Activated naive CD4-positive, alpha-beta T cell treated with anti-CD3 and anti-CD28 coated beads, Interleukin-2, amount 10 ng/mL, durations not matched to agents 7 days and 5 days (primary cell): ENCODE measurements around the gene RGS4.

Experiments
- CTCF ChIA-PET: fragments of 350-600 bp; sonication (Branson Sonifier 250); formaldehyde crosslinking; loops from one replicate; lab custom pipeline; 2021; ENCODE audit warnings: antibody characterized with exemption; lab: Charles Lee
- DNase-seq: peaks from one replicate; pipeline ENCODE4 v3.0.0-alpha.2; 2020
- H3K27ac Mint-ChIP-seq: one replicate; pipeline ENCODE4 v1.8.0; 2021; ENCODE audit warnings: mild to moderate bottlenecking, moderate library complexity, mixed read lengths
- H3K27me3 Mint-ChIP-seq: one replicate; pipeline ENCODE4 v1.8.0; 2021; ENCODE audit warnings: mild to moderate bottlenecking, mixed read lengths
- H3K36me3 Mint-ChIP-seq: one replicate; pipeline ENCODE4 v1.8.0; 2021; ENCODE audit warnings: mixed read lengths
- H3K4me1 Mint-ChIP-seq: one replicate; pipeline ENCODE4 v1.8.0; 2021; ENCODE audit warnings: mixed read lengths
- H3K4me3 Mint-ChIP-seq: one replicate; pipeline ENCODE4 v1.8.0; 2021; ENCODE audit warnings: mild to moderate bottlenecking, moderate library complexity, mixed read lengths
- H3K9me3 Mint-ChIP-seq: one replicate; pipeline ENCODE4 v1.8.0; 2021; ENCODE audit warnings: mixed read lengths

RGS4 gene

DNA sequence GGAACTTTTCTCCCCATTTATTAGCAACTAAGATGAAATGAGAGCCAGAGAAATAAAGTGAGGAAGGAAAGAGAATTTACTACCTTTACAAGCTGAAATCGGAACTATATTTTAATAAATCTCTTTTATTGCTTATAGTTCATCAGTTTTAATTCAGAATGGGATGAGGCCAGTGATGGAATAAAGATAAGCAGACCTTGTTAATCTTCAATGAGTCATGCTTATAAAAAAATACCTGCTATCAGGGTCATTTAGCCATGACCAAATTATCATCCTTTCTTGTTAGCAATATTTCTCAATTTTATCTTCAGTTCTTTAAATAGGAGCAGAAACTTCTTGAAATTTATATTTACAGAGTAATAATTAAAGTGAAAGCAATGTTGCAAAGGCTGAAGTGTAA lies 26.1 kb downstream of the RGS4 start:
- Mint-ChIP-seq H3K36me3 (no peaks in the 10 kb centered on the region), H3K27me3 (peaks cover 4% of the 10 kb centered on the region), H3K9me3 (no peaks in the 10 kb centered on the region), H3K4me3 (no peak overlapping the region), H3K27ac (no peak overlapping the region), H3K4me1 (no peaks in the 10 kb centered on the region)
- CTCF ChIA-PET = no interaction called here
- no peak for DNase-seq

DNA sequence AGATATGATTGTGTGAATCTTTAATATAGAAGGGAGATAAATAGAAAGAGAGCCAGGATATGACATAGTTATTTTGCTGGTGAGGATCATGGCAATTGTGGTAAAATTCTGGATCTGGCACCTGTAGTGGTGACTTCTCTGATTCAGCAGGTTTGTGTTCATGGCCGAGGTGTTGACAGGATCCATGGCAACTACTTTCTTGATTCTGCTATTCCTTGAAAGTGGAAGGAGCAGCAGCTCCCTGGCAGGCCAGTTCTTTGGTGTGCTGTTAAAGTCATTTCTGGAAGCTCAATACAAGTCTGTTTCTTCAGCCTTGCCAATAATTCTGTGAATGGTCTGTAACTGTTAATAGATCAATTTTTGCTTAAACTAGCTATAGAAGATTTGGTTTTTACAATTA lies 33.4 kb downstream of the RGS4 start:
- CTCF ChIA-PET = no interaction called here
- Mint-ChIP-seq H3K4me1 (no peaks in the 10 kb centered on the region), H3K36me3 (no peaks in the 10 kb centered on the region)

DNA sequence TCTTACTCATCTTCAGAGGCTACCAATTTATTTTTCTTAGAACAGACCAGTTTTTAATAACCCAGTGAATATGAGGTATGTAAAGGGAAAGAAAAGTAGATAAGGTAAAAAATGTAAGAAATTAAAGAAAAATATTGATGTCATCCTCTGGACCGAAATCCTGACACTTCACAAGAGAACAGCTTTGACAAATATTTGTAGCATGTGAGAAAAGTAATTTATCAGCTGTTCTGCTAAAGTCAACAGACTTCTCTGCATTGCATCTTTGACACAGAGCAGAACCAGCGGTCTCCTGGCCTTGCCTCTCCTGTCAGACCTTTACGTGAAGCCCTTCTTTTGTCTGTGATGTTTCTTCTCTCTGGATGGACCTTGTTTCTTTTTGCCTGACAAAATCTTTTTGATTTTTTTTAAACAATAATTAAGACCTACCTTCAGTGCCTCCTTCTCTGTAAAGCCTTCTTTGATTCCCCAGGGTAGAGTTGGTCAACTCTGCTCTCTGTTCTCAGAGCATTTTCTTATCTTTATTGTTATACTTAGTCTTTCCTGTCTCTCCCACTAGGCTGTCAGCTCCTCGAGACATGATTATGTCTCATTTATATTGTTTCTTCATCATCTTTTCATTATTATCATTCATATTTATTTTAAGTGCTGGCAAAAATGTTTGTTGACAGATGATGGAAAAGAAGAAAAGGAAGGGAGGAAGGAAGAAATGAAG lies 35.4 kb downstream of the RGS4 start:
- Mint-ChIP-seq H3K27me3 (no peaks in the 10 kb centered on the region), H3K27ac (no peak overlapping the region), H3K4me3 (no peak overlapping the region), H3K36me3 (no peaks in the 10 kb centered on the region), H3K9me3 (no peaks in the 10 kb centered on the region), H3K4me1 (no peaks in the 10 kb centered on the region)
- DNase-seq = no peak
- CTCF ChIA-PET = no interaction called here

More for the DNA sequence above, 33.4 kb downstream of the RGS4 start:
- H3K4me3 Mint-ChIP-seq = no peak overlapping the region
- H3K27ac Mint-ChIP-seq = no peak overlapping the region
- no peaks in the 10 kb centered on the region for H3K27me3 Mint-ChIP-seq
- no peak for DNase-seq
- H3K9me3 Mint-ChIP-seq = no peaks in the 10 kb centered on the region

DNA sequence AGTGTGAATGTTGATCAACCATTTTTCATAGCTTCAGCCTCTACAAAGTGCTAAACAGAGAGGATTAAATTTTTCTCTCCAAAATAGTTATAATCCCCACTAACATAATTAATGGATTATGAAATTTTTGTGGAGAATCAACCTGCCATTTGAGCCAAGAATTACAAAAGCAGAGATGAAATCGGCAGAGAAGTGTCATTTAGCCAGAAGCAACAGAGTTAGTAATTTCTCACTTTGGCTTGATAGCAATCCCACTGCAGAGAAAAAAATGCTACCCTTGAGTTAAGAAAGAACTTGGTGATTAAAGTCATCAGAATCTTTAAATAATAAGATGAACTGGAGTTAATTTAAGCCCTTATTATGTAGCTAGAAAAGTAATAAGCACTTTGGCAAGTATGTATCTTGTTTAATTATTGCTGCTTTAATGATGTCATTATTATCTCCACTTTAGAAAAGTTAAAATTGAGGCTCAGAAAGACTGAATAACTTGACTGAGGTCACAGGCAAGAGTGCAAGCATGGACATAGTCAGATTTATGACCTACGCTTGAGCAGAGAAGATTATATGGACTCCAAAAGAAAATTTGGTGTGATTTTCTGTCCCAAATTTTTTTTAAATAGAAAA lies 37.3 kb downstream of the RGS4 start:
- no peak for DNase-seq
- H3K27me3 Mint-ChIP-seq = no peaks in the 10 kb centered on the region
- no peaks in the 10 kb centered on the region for H3K36me3 Mint-ChIP-seq
- CTCF ChIA-PET = no interaction called here
- H3K9me3 Mint-ChIP-seq = no peaks in the 10 kb centered on the region
- H3K4me3 Mint-ChIP-seq = no peak overlapping the region
- no peak overlapping the region for H3K27ac Mint-ChIP-seq
- no peaks in the 10 kb centered on the region for H3K4me1 Mint-ChIP-seq

DNA sequence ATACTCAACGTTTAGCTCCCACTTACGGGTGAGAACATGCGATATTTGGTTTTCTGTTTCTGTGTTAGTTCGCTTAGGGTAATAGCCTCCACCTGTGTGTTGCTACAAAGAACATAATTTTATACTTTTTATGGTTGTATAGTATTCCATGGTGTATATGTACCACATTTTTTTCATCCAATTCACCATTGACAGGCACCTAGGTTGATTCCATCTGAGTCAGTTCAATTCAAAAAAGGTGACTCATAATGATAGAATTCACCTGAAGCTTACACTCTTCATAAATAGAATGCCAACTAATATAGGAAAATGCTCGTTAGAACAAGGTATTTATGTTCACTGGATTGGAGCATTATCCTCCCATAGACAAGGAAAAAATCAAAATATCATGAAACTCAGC lies 38.5 kb downstream of the RGS4 start:
- Mint-ChIP-seq H3K4me3 (no peak overlapping the region), H3K27ac (no peak overlapping the region), H3K36me3 (no peaks in the 10 kb centered on the region), H3K27me3 (no peaks in the 10 kb centered on the region), H3K9me3 (no peaks in the 10 kb centered on the region), H3K4me1 (no peaks in the 10 kb centered on the region)
- no peak for DNase-seq
- CTCF ChIA-PET = no interaction called here

DNA sequence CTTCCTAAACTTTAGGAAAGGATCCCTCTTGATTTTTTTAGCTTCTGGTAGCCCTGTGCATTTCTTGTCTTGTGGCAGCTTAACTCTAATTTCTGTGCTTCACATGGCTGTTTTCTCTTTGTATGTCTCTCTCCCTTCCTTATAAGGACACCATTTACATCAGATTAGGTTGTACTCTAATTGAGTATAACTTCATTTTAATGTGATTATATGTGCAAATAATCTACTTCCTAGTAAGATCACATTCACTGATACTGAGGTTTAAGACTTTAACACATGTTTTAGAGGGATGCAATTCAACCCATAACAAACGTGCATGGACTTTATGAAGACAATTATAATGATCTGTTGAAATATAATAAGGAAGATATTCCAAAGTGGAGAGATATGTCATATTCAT lies 46.7 kb downstream of the RGS4 start:
- no peak overlapping the region for H3K27ac Mint-ChIP-seq
- H3K4me1 Mint-ChIP-seq = no peaks in the 10 kb centered on the region
- no peaks in the 10 kb centered on the region for H3K27me3 Mint-ChIP-seq
- DNase-seq = no peak
- H3K36me3 Mint-ChIP-seq = no peaks in the 10 kb centered on the region
- CTCF ChIA-PET = interaction anchor here (1.1 kb wide), 1 partner anchor 59 kb away, joined by 3 read pairs; no protein-coding TSS in a partner anchor
- no peaks in the 10 kb centered on the region for H3K9me3 Mint-ChIP-seq
- no peak overlapping the region for H3K4me3 Mint-ChIP-seq

DNA sequence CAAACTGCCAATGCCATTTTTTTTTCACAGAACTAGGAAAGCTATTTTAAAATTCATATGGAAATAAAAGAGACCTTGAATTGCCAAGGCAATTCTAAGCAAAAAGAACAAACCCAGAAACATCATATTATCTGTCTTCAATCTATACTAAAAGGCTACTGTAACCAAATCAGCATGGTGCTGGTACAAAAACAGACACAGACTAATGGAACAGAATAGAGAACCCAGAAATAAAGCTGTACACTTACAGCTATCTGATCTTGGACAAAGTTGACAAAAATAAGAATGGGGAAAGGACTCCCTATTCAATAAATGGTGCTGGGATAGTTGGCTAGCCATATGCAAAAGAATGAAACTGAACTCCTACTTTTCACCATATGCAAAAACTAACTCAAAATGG lies 50.5 kb downstream of the RGS4 start:
- Mint-ChIP-seq H3K27me3 (no peaks in the 10 kb centered on the region), H3K4me1 (no peaks in the 10 kb centered on the region), H3K27ac (no peak overlapping the region), H3K9me3 (no peaks in the 10 kb centered on the region), H3K36me3 (no peaks in the 10 kb centered on the region), H3K4me3 (no peak overlapping the region)
- CTCF ChIA-PET = no interaction called here
- no peak for DNase-seq

DNA sequence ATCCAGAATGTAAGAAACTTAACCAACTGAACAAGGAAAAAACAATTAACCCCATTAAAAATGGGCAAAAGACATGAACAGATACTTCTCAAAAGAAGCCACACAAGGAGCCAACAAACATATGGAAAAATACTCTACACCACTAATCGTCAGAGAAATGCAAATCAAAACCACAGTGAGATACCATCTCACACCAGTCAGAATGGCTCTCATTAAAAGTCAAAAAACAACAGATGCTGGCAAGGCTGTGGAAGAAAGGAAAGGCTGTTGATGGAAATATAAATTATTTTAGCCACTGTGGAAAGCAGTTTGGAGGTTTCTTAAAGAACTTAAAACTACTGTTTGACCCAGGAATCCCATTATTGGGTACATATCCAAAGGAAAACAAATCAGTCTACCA lies 51.2 kb downstream of the RGS4 start:
- no peaks in the 10 kb centered on the region for H3K27me3 Mint-ChIP-seq
- H3K4me3 Mint-ChIP-seq = no peak overlapping the region
- CTCF ChIA-PET = no interaction called here
- no peaks in the 10 kb centered on the region for H3K9me3 Mint-ChIP-seq
- no peak overlapping the region for H3K27ac Mint-ChIP-seq
- no peaks in the 10 kb centered on the region for H3K36me3 Mint-ChIP-seq
- no peaks in the 10 kb centered on the region for H3K4me1 Mint-ChIP-seq
- no peak for DNase-seq

DNA sequence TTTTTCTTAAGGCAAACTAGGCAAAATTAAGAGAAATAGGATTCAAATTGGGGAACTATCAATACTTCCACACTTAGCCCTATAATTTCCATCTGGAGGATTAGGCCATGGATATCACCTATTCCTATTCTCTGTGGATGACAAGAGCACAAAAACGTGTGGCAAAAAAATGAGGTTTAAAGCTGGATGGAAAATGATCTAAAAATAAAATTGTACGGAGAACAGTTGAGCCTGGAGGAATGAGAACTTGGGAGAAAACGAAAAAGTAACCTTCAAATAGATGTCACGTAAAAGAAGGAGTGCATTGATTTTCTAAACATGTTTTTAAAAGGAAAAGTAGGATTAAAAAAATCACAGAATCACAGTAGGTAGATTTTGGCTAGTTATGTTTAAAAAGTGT lies 55.7 kb downstream of the RGS4 start:
- CTCF ChIA-PET = no interaction called here
- Mint-ChIP-seq H3K9me3 (no peaks in the 10 kb centered on the region), H3K27me3 (no peaks in the 10 kb centered on the region), H3K4me1 (no peaks in the 10 kb centered on the region), H3K4me3 (no peak overlapping the region), H3K27ac (no peak overlapping the region), H3K36me3 (no peaks in the 10 kb centered on the region)
- DNase-seq = no peak
